GM21447 (cell line): ENCODE results near the gene XPC.
"Not testable (repeated sequence)": the region's sequence is repeated elsewhere in the genome, so short reads cannot be mapped to it uniquely, and the experiment has no call there.

Experiments used
- ATAC-seq: cut with Tn5 transposase; IDR thresholded peaks from one replicate; pipeline ENCODE4 v1.9.1; 2021; ENCODE audit not compliant: unreplicated experiment

The XPC gene

GRCh38 chr3:14178247-14179113, at the start of gene XPC, which contains the start of gene LSM3:
Gene XPC, minus strand, starts transcription at chr3:14178601. Its CDS starts 33 bp downstream, at chr3:14178568.
Gene LSM3, plus strand, starts transcription at chr3:14178817. Its CDS starts 44 bp downstream, at chr3:14178861.
- ATAC-seq, result peak; percentile 94

- ATAC-seq, result no peak
Measured at GRCh38 chr3:14227856-14228255, 49.5 kb upstream of the XPC start.

GRCh38 chr3:14226351-14226750, 48.0 kb upstream of the XPC start:
- not testable (repeated sequence) for ATAC-seq

GRCh38 chr3:14225421-14225820, 47.0 kb upstream of the XPC start:
- ATAC-seq, result no peak

GRCh38 chr3:14224895-14225294, 46.5 kb upstream of the XPC start:
- no peak for ATAC-seq

GRCh38 chr3:14223595-14223994, 45.2 kb upstream of the XPC start:
- no peak for ATAC-seq

GRCh38 chr3:14222900-14223594, 44.6 kb upstream of the XPC start:
- ATAC-seq, result no peak

- no peak for ATAC-seq
Measured at GRCh38 chr3:14222457-14222856, 44.1 kb upstream of the XPC start.

GRCh38 chr3:14221902-14222301, 43.5 kb upstream of the XPC start:
- ATAC-seq, result no peak

- ATAC-seq, result no peak
Measured at GRCh38 chr3:14220933-14221332, 42.5 kb upstream of the XPC start.

- ATAC-seq, result no peak
Measured at GRCh38 chr3:14218355-14218754, 40.0 kb upstream of the XPC start.

GRCh38 chr3:14216257-14217048, 38.1 kb upstream of the XPC start:
- ATAC-seq, result no peak

GRCh38 chr3:14214764-14215163, 36.4 kb upstream of the XPC start:
- ATAC-seq, result no peak

- ATAC-seq, result no peak
Measured at GRCh38 chr3:14213066-14213774, 34.8 kb upstream of the XPC start.

- ATAC-seq, result no peak
Measured at GRCh38 chr3:14212032-14212431, 33.6 kb upstream of the XPC start.

GRCh38 chr3:14211621-14212020, 33.2 kb upstream of the XPC start:
- no peak for ATAC-seq

- no peak for ATAC-seq
Measured at GRCh38 chr3:14210843-14211594, 32.6 kb upstream of the XPC start.

- ATAC-seq, result no peak
Measured at GRCh38 chr3:14210290-14210688, 31.9 kb upstream of the XPC start.

- ATAC-seq, result no peak
Measured at GRCh38 chr3:14209581-14210289, 31.3 kb upstream of the XPC start.
